Lung (tissue), 12 donors: ENCODE measurements around the gene EPN1. TPM values are rescaled to one million over a fixed set of nuclear protein-coding genes. Genes with fewer than 3 reads are reported as not detected.

Experiments used
- ATAC-seq: fragments of 200-7000 bp; cut with Tn5 transposase; one replicate; pipeline ENCODE4 v1.9.1; 2020; ENCODE audit warnings: moderate number of reproducible peaks; ENCODE audit not compliant: insufficient read depth, low FRiP score
- DNase-seq, 3 donors: peaks; one replicate each; pipeline ENCODE4 v3.0.0-alpha.2; 2013 to 2017
- H3K27ac ChIP-seq, 2 donors: one replicate each; pipeline ENCODE4 v1.5.1; 2013; ENCODE audit warnings: mild to moderate bottlenecking in 2 of 2, moderate library complexity in 2 of 2, control low read depth in 1 of 2, inconsistent platforms in 1 of 2, low read depth in 1 of 2, low read length in 1 of 2
- H3K27me3 ChIP-seq, 3 donors: one replicate each; pipeline ENCODE4 v1.5.1; 2013; ENCODE audit warnings: low read length in 2 of 3; ENCODE audit not compliant: control insufficient read depth in 3 of 3, insufficient read depth in 3 of 3
- H3K36me3 ChIP-seq, 4 donors: one replicate each; pipeline ENCODE4 v1.5.1; 2013; ENCODE audit warnings: low read length in 4 of 4, mild to moderate bottlenecking in 1 of 4, moderate library complexity in 1 of 4; ENCODE audit not compliant: control insufficient read depth in 4 of 4, insufficient read depth in 4 of 4
- H3K4me1 ChIP-seq, 5 donors: one replicate each; pipeline ENCODE4 v1.5.1; 2013; ENCODE audit warnings: low read length in 5 of 5, mild to moderate bottlenecking in 2 of 5, moderate library complexity in 1 of 5; ENCODE audit not compliant: control insufficient read depth in 5 of 5, insufficient read depth in 5 of 5
- H3K4me3 ChIP-seq: one replicate; pipeline ENCODE4 v1.5.1; 2013; ENCODE audit warnings: mild to moderate bottlenecking, control low read depth, moderate library complexity
- H3K9ac ChIP-seq, 2 donors: one replicate each; pipeline ENCODE4 v1.5.1; 2013; ENCODE audit warnings: low read length in 2 of 2, control low read depth in 1 of 2; ENCODE audit not compliant: insufficient read depth in 1 of 2
- H3K9me3 ChIP-seq, 4 donors: one replicate each; pipeline ENCODE4 v1.5.1; 2013; ENCODE audit warnings: low read length in 3 of 4, mild to moderate bottlenecking in 1 of 4, moderate library complexity in 1 of 4; ENCODE audit not compliant: control insufficient read depth in 4 of 4, insufficient read depth in 3 of 4
- CTCF ChIP-seq: IDR thresholded peaks from 2 replicates; pipeline ENCODE4 v1.5.1; 2012; ENCODE audit warnings: mild to moderate bottlenecking; ENCODE audit errors: control extremely low read depth, extremely low read depth
- WGBS, 2 donors: extraction: QIAGEN DNeasy Blood & Tissue Kit; methylation state at CpG; one replicate each; pipeline ENCODE4 v1.1.7; 2013; 5-methylcytosine and 5-hydroxymethylcytosine counted together
- polyA plus RNA-seq, 2 donors: library from polyadenylated mRNA; stranded (reverse); fragments of 200-250 nt; gene quantifications; one replicate each; pipeline ENCODE4 v1.2.1, GENCODE V29; 2013
- total RNA-seq, 2 donors: library from RNA; depleted of rRNA in 1 of 2; stranded (reverse); fragments of >200 nt in 1 of 2; gene quantifications; one replicate each; pipeline ENCODE4 v1.2.1, GENCODE V29; 2014 to 2021
- donor health status: control.
- donor health status: control.
- donor health status: Bipolar disorder and iron deficiency.
- donor health status: healthy.
- donor health status: DM: yes; HTN: yes; CAD: no.

EPN1 gene
- total and polyA plus RNA-seq, 4 donors: 84.8 to 140 (median 99.5) TPM

GRCh38 chr19:55640577-55641425 is 34.2 kb upstream of the EPN1 start, which contains the start of gene ZNF580:
ZNF580 (plus strand) TSS chr19:55641002; CDS start chr19:55642509, 1,507 bp downstream.
- TF ChIP-seq CTCF: no peak
- Histone ChIP-seq H3K9me3 (no peaks in the 10 kb centered on the region), H3K27me3 (no peaks in the 10 kb centered on the region), H3K4me1 (peaks cover 14 to 34% (median 20%) of the 10 kb centered on the region in 5 donors), H3K36me3 (peaks cover 0 to 14% (median 4%) of the 10 kb centered on the region in 4 donors), H3K27ac (peak within 1 kb of the TSS; percentile 85 to 90), H3K4me3 (peak within 1 kb of the TSS; percentile 59), H3K9ac (peak within 1 kb of the TSS; percentile 37 to 55)
- ATAC-seq: peak; percentile 64
- peak; percentile 76 to 83 (median 83) for DNase-seq
- 1% methylated on average over 84 to 89 of the region's 89 CpGs for WGBS, 2 donors

- peak overlapping the region; percentile 37 to 55 for H3K9ac ChIP-seq
- peaks cover 7 to 29% (median 17%) of the 10 kb centered on the region in 5 donors for H3K4me1 ChIP-seq
- TF ChIP-seq CTCF: no peak
- H3K4me3 ChIP-seq: peak overlapping the region; percentile 59
- ATAC-seq: no peak
- peaks cover 0 to 13% (median 3%) of the 10 kb centered on the region in 4 donors for H3K36me3 ChIP-seq
- WGBS, 2 donors: 0 to 1% methylated on average over 25 of the region's 25 CpGs
- no peaks in the 10 kb centered on the region for H3K9me3 ChIP-seq
- peak in 1 of 3 donors; percentile 15 for DNase-seq
- peak overlapping the region; percentile 76 to 90 for H3K27ac ChIP-seq
- no peaks in the 10 kb centered on the region for H3K27me3 ChIP-seq
These were observed 33.4 kb upstream of the EPN1 start for GRCh38 chr19:55641426-55642152.

- ATAC-seq (no peak), DNase-seq (no peak)
- TF ChIP-seq CTCF: no peak
- Histone ChIP-seq H3K36me3 (peaks cover 0 to 12% (median 3%) of the 10 kb centered on the region in 4 donors), H3K9ac (no peak overlapping the region), H3K4me1 (peaks cover 6 to 33% (median 17%) of the 10 kb centered on the region in 5 donors), H3K27me3 (no peaks in the 10 kb centered on the region), H3K9me3 (no peaks in the 10 kb centered on the region), H3K27ac (peak overlapping the region in 1 of 2 donors; percentile 83), H3K4me3 (peak overlapping the region; percentile 26)
- WGBS, 2 donors: 3% methylated on average over 38 to 65 of the region's 65 CpGs
These were observed 32.6 kb upstream of the EPN1 start for GRCh38 chr19:55642153-55643002.
